ENCODE measurements around the gene NUDT11. TPM values are rescaled to one million over a fixed set of nuclear protein-coding genes. Genes with fewer than 3 reads are reported as not detected.
"Not testable (repeated sequence)": the region's sequence is repeated elsewhere in the genome, so short reads cannot be mapped to it uniquely, and the experiment has no call there.

NUDT11 gene
- 3.4 and 3.6 TPM in 2 replicates for total RNA-seq

- Mint-ChIP-seq H3K4me3 (peak within 1 kb of the TSS; percentile 90), H3K27ac (peak within 1 kb of the TSS; percentile 86), H3K9me3 (peaks cover 3% of the 10 kb centered on the region), H3K4me1 (peaks cover 4% of the 10 kb centered on the region), H3K27me3 (peaks cover 18% of the 10 kb centered on the region), H3K36me3 (ENCODE audit: low read depth) (no peaks in the 10 kb centered on the region)
- DNase-seq: peak; percentile 87
- intact Hi-C loops (cut with micrococcal nuclease): loop anchor here (10.0 kb wide), 1 partner anchor 108 kb away; no protein-coding TSS in a partner anchor
These were observed at the start of gene NUDT11 for GRCh38 chrX:51496501-51497291. Gene NUDT11, minus strand, starts transcription at chrX:51496592. Its CDS starts 148 bp downstream, at chrX:51496444.

- H3K4me3 Mint-ChIP-seq: no peak overlapping the region
- no peaks in the 10 kb centered on the region for H3K27me3 Mint-ChIP-seq
- intact Hi-C loops (cut with micrococcal nuclease): no loop called here
These were observed 24.0 kb upstream of the NUDT11 start for GRCh38 chrX:51520393-51520792.

GRCh38 chrX:51519131-51519530 lies 22.7 kb upstream of the NUDT11 start:
- H3K27ac Mint-ChIP-seq; H3K36me3 Mint-ChIP-seq (ENCODE audit: low read depth); H3K9me3 Mint-ChIP-seq; H3K27me3 Mint-ChIP-seq; intact Hi-C loops (cut with micrococcal nuclease); DNase-seq; H3K4me3 Mint-ChIP-seq; H3K4me1 Mint-ChIP-seq: not testable (repeated sequence)

More at GRCh38 chrX:51520393-51520792, 24.0 kb upstream of the NUDT11 start:
- Mint-ChIP-seq H3K9me3 (no peaks in the 10 kb centered on the region), H3K4me1 (no peaks in the 10 kb centered on the region), H3K27ac (no peak overlapping the region), H3K36me3 (ENCODE audit: low read depth) (no peaks in the 10 kb centered on the region)
- DNase-seq: no peak

GRCh38 chrX:51507551-51507950 lies 11.2 kb upstream of the NUDT11 start:
- intact Hi-C loops (cut with micrococcal nuclease): no loop called here
- H3K27ac Mint-ChIP-seq: no peak overlapping the region
- peaks cover 4% of the 10 kb centered on the region for H3K9me3 Mint-ChIP-seq
- no peaks in the 10 kb centered on the region for H3K27me3 Mint-ChIP-seq
- DNase-seq: no peak
- no peaks in the 10 kb centered on the region for H3K4me1 Mint-ChIP-seq
- H3K4me3 Mint-ChIP-seq: no peak overlapping the region
- H3K36me3 Mint-ChIP-seq (ENCODE audit: low read depth): no peaks in the 10 kb centered on the region

- intact Hi-C loops (cut with micrococcal nuclease): loop anchor here (10.0 kb wide), 1 partner anchor 109 kb away; no protein-coding TSS in a partner anchor
- H3K9me3 Mint-ChIP-seq: not testable (repeated sequence)
These were observed 497 bp downstream of the NUDT11 start for GRCh38 chrX:51495701-51496488.

GRCh38 chrX:51494409-51494808 lies 2.0 kb downstream of the NUDT11 start:
- Mint-ChIP-seq H3K9me3 (peaks cover 3% of the 10 kb centered on the region), H3K4me1 (peaks cover 4% of the 10 kb centered on the region), H3K27me3 (peaks cover 16% of the 10 kb centered on the region), H3K4me3 (peak overlapping the region; percentile 62), H3K36me3 (ENCODE audit: low read depth) (no peaks in the 10 kb centered on the region), H3K27ac (no peak overlapping the region)
- intact Hi-C loops (cut with micrococcal nuclease): loop anchor here (10.0 kb wide), 1 partner anchor 110 kb away; no protein-coding TSS in a partner anchor
- no peak for DNase-seq

More at GRCh38 chrX:51495701-51496488, 497 bp downstream of the NUDT11 start:
- Mint-ChIP-seq H3K27ac (peak overlapping the region; percentile 78), H3K4me3 (peak overlapping the region; percentile 90), H3K27me3 (peaks cover 18% of the 10 kb centered on the region)
- DNase-seq: peak; percentile 58
- not testable (repeated sequence) for H3K4me1 Mint-ChIP-seq; H3K36me3 Mint-ChIP-seq (ENCODE audit: low read depth)

GRCh38 chrX:51487960-51488267 lies 8.5 kb downstream of the NUDT11 start:
- intact Hi-C loops (cut with micrococcal nuclease): loop anchor here (10.0 kb wide), 1 partner anchor 777 kb away; no protein-coding TSS in a partner anchor

GRCh38 chrX:51484616-51485015 lies 11.8 kb downstream of the NUDT11 start:
- intact Hi-C loops (cut with micrococcal nuclease): loop anchor here (10.0 kb wide), 1 partner anchor 780 kb away; no protein-coding TSS in a partner anchor
- Mint-ChIP-seq H3K36me3 (ENCODE audit: low read depth) (no peaks in the 10 kb centered on the region), H3K9me3 (no peaks in the 10 kb centered on the region), H3K4me3 (no peak overlapping the region), H3K4me1 (no peaks in the 10 kb centered on the region), H3K27me3 (no peaks in the 10 kb centered on the region), H3K27ac (no peak overlapping the region)
- DNase-seq: no peak

More at GRCh38 chrX:51487960-51488267, 8.5 kb downstream of the NUDT11 start:
- Mint-ChIP-seq H3K4me3 (no peak overlapping the region), H3K4me1 (no peaks in the 10 kb centered on the region), H3K27me3 (no peaks in the 10 kb centered on the region), H3K9me3 (no peaks in the 10 kb centered on the region), H3K36me3 (ENCODE audit: low read depth) (no peaks in the 10 kb centered on the region), H3K27ac (no peak overlapping the region)
- DNase-seq: no peak

GRCh38 chrX:51482411-51482810 lies 14.0 kb downstream of the NUDT11 start:
- not testable (repeated sequence) for H3K27me3 Mint-ChIP-seq; H3K27ac Mint-ChIP-seq; DNase-seq; H3K4me3 Mint-ChIP-seq; H3K9me3 Mint-ChIP-seq; H3K36me3 Mint-ChIP-seq (ENCODE audit: low read depth); H3K4me1 Mint-ChIP-seq
- intact Hi-C loops (cut with micrococcal nuclease): loop anchor here (10.0 kb wide), 1 partner anchor 782 kb away; no protein-coding TSS in a partner anchor

GRCh38 chrX:51476930-51477329 lies 19.5 kb downstream of the NUDT11 start:
- Mint-ChIP-seq H3K36me3 (ENCODE audit: low read depth) (no peaks in the 10 kb centered on the region), H3K9me3 (no peaks in the 10 kb centered on the region), H3K4me1 (no peaks in the 10 kb centered on the region), H3K4me3 (no peak overlapping the region), H3K27me3 (no peaks in the 10 kb centered on the region), H3K27ac (no peak overlapping the region)
- DNase-seq: no peak
- intact Hi-C loops (cut with micrococcal nuclease): no loop called here

- Mint-ChIP-seq H3K4me3 (no peak overlapping the region), H3K4me1 (no peaks in the 10 kb centered on the region), H3K36me3 (ENCODE audit: low read depth) (no peaks in the 10 kb centered on the region), H3K27me3 (no peaks in the 10 kb centered on the region), H3K27ac (no peak overlapping the region), H3K9me3 (no peaks in the 10 kb centered on the region)
- intact Hi-C loops (cut with micrococcal nuclease): no loop called here
- DNase-seq: no peak
These were observed 33.1 kb downstream of the NUDT11 start for GRCh38 chrX:51463322-51463721.

GRCh38 chrX:51461053-51462044 lies 35.0 kb downstream of the NUDT11 start:
- H3K9me3 Mint-ChIP-seq: no peaks in the 10 kb centered on the region
- peak; percentile 65 for DNase-seq
- no peaks in the 10 kb centered on the region for H3K36me3 Mint-ChIP-seq (ENCODE audit: low read depth)
- H3K27ac Mint-ChIP-seq: no peak overlapping the region
- H3K27me3 Mint-ChIP-seq: no peaks in the 10 kb centered on the region
- H3K4me1 Mint-ChIP-seq: no peaks in the 10 kb centered on the region
- H3K4me3 Mint-ChIP-seq: no peak overlapping the region
- intact Hi-C loops (cut with micrococcal nuclease): loop anchor here (2.0 kb wide), 2 partner anchors 125 to 317 kb away; no protein-coding TSS in a partner anchor

GRCh38 chrX:51459125-51459524 lies 37.3 kb downstream of the NUDT11 start:
- H3K27ac Mint-ChIP-seq: no peak overlapping the region
- no peaks in the 10 kb centered on the region for H3K9me3 Mint-ChIP-seq
- peak; percentile 69 for DNase-seq
- H3K4me1 Mint-ChIP-seq: no peaks in the 10 kb centered on the region
- H3K27me3 Mint-ChIP-seq: no peaks in the 10 kb centered on the region
- intact Hi-C loops (cut with micrococcal nuclease): no loop called here
- H3K36me3 Mint-ChIP-seq (ENCODE audit: low read depth): no peaks in the 10 kb centered on the region
- H3K4me3 Mint-ChIP-seq: no peak overlapping the region

Measured in activated CD4-positive, alpha-beta T cell treated with anti-CD3 and anti-CD28 coated beads, Interleukin-2, amount 10 ng/mL, durations not matched to agents 24 days and 14 days (primary cell).